Lower lobe of right lung (tissue), 2 donors: ENCODE results near the gene LINC01488. TPM values are rescaled to one million over a fixed set of nuclear protein-coding genes. Genes with fewer than 3 reads are reported as not detected.

Experiments used
- ATAC-seq, 2 donors: fragments of 200-7000 bp; cut with Tn5 transposase; one replicate each; pipeline ENCODE4 v1.9.1; 2020 to 2022; ENCODE audit warnings: mild to moderate bottlenecking in 2 of 2, moderate library complexity in 2 of 2
- DNase-seq: peaks from one replicate; pipeline ENCODE4 v3.0.0-alpha.2; 2020
- H3K27ac ChIP-seq: fragments of 200-600 bp; one replicate; pipeline ENCODE4 v1.8.0; 2022
- H3K27me3 ChIP-seq: fragments of 200-600 bp; one replicate; pipeline ENCODE4 v1.8.0; 2022; ENCODE audit warnings: low read depth
- H3K36me3 ChIP-seq: fragments of 200-600 bp; one replicate; pipeline ENCODE4 v1.8.0; 2022; ENCODE audit warnings: mild to moderate bottlenecking
- H3K4me1 ChIP-seq: fragments of 200-600 bp; one replicate; pipeline ENCODE4 v1.8.0; 2022
- H3K4me3 ChIP-seq: fragments of 200-600 bp; one replicate; pipeline ENCODE4 v1.8.0; 2022; ENCODE audit warnings: mild to moderate bottlenecking
- H3K9me3 ChIP-seq: fragments of 200-600 bp; one replicate; pipeline ENCODE4 v1.8.0; 2022
- CTCF ChIP-seq: fragments of 200-600 bp; IDR thresholded peaks from one replicate; pipeline ENCODE4 v1.8.0; 2022; ENCODE audit warnings: antibody characterized with exemption, mild to moderate bottlenecking
- intact Hi-C: fragments of 100-400 bp; cut with DNase I; formaldehyde crosslinking; loops from one replicate; pipeline ENCODE4 v1.11.0; 2022
- total RNA-seq: library from RNA; stranded (reverse); fragmentation: NEBNext Ultra II Directional; extraction: Animal tissue kit (Norgen Biotek cat#: 25700); gene quantifications from one replicate; pipeline ENCODE4 v1.2.1, GENCODE V29; 2021
- donor health status: DM: no; HTN: yes; CAD: no; lungs with severe emphysema.

The LINC01488 gene
- total RNA-seq, 1 donor from 2014 or later = not detected

- ATAC-seq = peak in 1 of 2 donors; percentile 17
- DNase-seq = peak; percentile 46
- Histone ChIP-seq H3K27me3 (no peaks in the 10 kb centered on the region), H3K4me1 (peaks cover 9% of the 10 kb centered on the region), H3K9me3 (no peaks in the 10 kb centered on the region), H3K27ac (no peak overlapping the region), H3K4me3 (no peak overlapping the region), H3K36me3 (no peaks in the 10 kb centered on the region)
- intact Hi-C loops = no loop called here
- TF ChIP-seq CTCF = no peak
These were observed 693 bp upstream of the LINC01488 start for GRCh38 chr11:69480547-69481392.

GRCh38 chr11:69482322-69482721, 859 bp downstream of the LINC01488 start:
- TF ChIP-seq CTCF = no peak
- no peaks in the 10 kb centered on the region for H3K36me3 ChIP-seq
- no peaks in the 10 kb centered on the region for H3K9me3 ChIP-seq
- H3K27me3 ChIP-seq = no peaks in the 10 kb centered on the region
- intact Hi-C loops = no loop called here
- no peak for DNase-seq
- peaks cover 9% of the 10 kb centered on the region for H3K4me1 ChIP-seq
- H3K27ac ChIP-seq = no peak overlapping the region
- no peak overlapping the region for H3K4me3 ChIP-seq
- no peak for ATAC-seq

GRCh38 chr11:69483170-69483569, 1.7 kb downstream of the LINC01488 start:
- no peak for TF ChIP-seq CTCF
- no peak for ATAC-seq
- no peak for DNase-seq
- Histone ChIP-seq H3K36me3 (no peaks in the 10 kb centered on the region), H3K9me3 (no peaks in the 10 kb centered on the region), H3K27me3 (no peaks in the 10 kb centered on the region), H3K27ac (no peak overlapping the region), H3K4me1 (peaks cover 9% of the 10 kb centered on the region), H3K4me3 (no peak overlapping the region)
- intact Hi-C loops = no loop called here

- ATAC-seq (no peak), DNase-seq (peak; percentile 45)
- TF ChIP-seq CTCF = no peak
These were observed 2.4 kb downstream of the LINC01488 start for GRCh38 chr11:69483691-69484426.

GRCh38 chr11:69484427-69485259, 3.2 kb downstream of the LINC01488 start:
- no peak overlapping the region for H3K4me3 ChIP-seq
- H3K4me1 ChIP-seq = peaks cover 9% of the 10 kb centered on the region
- intact Hi-C loops = no loop called here
- no peak for TF ChIP-seq CTCF
- ATAC-seq (no peak), DNase-seq (peak; percentile 20)
- H3K27ac ChIP-seq = no peak overlapping the region
- no peaks in the 10 kb centered on the region for H3K9me3 ChIP-seq
- H3K36me3 ChIP-seq = no peaks in the 10 kb centered on the region
- no peaks in the 10 kb centered on the region for H3K27me3 ChIP-seq

More at GRCh38 chr11:69483691-69484426, 2.4 kb downstream of the LINC01488 start:
- Histone ChIP-seq H3K27me3 (no peaks in the 10 kb centered on the region), H3K9me3 (no peaks in the 10 kb centered on the region), H3K27ac (no peak overlapping the region), H3K4me3 (no peak overlapping the region), H3K36me3 (no peaks in the 10 kb centered on the region), H3K4me1 (peaks cover 9% of the 10 kb centered on the region)
- intact Hi-C loops = no loop called here
